Cardiac atrium fibroblast (primary cell): ENCODE data around the gene TP63. TPM values are rescaled to one million over a fixed set of nuclear protein-coding genes. Genes with fewer than 3 reads are reported as not detected.

Experiments
- total RNA-seq: library from RNA; depleted of rRNA; stranded (reverse); fragments of >200 nt; gene quantifications from 2 replicates; pipeline ENCODE4 v1.2.3, GENCODE V29; 2015

TP63 gene
- under 0.01 TPM in 1 of 2 replicates, not detected in the other for total RNA-seq

GRCh38 chr3:189631373-189631408, at the start of gene TP63:
Gene TP63, plus strand, starts transcription at chr3:189631389. Its CDS starts 127 bp downstream, at chr3:189631516.

